Activated CD4-positive, alpha-beta T cell treated with anti-CD3 and anti-CD28 coated beads, Interleukin-2, amount 10 ng/mL, durations not matched to agents 7 days and 5 days (primary cell): ENCODE measurements around the gene PRDM8. TPM values are rescaled to one million over a fixed set of nuclear protein-coding genes. Genes with fewer than 3 reads are reported as not detected.

Experiments used
- CTCF ChIA-PET: fragments of 350-600 bp; sonication (Branson Sonifier 250); formaldehyde crosslinking; loops from one replicate; lab custom pipeline; 2021; ENCODE audit warnings: antibody characterized with exemption; lab: Charles Lee
- POLR2A ChIA-PET: fragments of 350-600 bp; sonication (Branson Sonifier 250); formaldehyde crosslinking; loops from one replicate; lab custom pipeline; 2021; ENCODE audit warnings: antibody characterized with exemption; lab: Charles Lee
- DNase-seq: peaks from one replicate; pipeline ENCODE4 v3.0.0-alpha.2; 2020
- H3K27ac Mint-ChIP-seq: one replicate; pipeline ENCODE4 v1.8.0; 2021; ENCODE audit warnings: mild to moderate bottlenecking, moderate library complexity, mixed read lengths
- H3K27me3 Mint-ChIP-seq: one replicate; pipeline ENCODE4 v1.8.0; 2021; ENCODE audit warnings: mixed read lengths
- H3K36me3 Mint-ChIP-seq: one replicate; pipeline ENCODE4 v1.8.0; 2021; ENCODE audit warnings: low read depth, mixed read lengths
- H3K4me1 Mint-ChIP-seq: one replicate; pipeline ENCODE4 v1.8.0; 2021; ENCODE audit warnings: mixed read lengths
- H3K4me3 Mint-ChIP-seq: one replicate; pipeline ENCODE4 v1.8.0; 2021; ENCODE audit warnings: mild to moderate bottlenecking, moderate library complexity, mixed read lengths
- H3K9me3 Mint-ChIP-seq: one replicate; pipeline ENCODE4 v1.8.0; 2021; ENCODE audit warnings: mixed read lengths
- total RNA-seq, 2 experiments: library from RNA; stranded (reverse); gene quantifications; one replicate each; pipeline ENCODE4 v1.2.3, GENCODE V29; 2021

The PRDM8 gene
- 1 to 10 TPM; 4.8 to 5.2 TPM for total RNA-seq

DNA sequence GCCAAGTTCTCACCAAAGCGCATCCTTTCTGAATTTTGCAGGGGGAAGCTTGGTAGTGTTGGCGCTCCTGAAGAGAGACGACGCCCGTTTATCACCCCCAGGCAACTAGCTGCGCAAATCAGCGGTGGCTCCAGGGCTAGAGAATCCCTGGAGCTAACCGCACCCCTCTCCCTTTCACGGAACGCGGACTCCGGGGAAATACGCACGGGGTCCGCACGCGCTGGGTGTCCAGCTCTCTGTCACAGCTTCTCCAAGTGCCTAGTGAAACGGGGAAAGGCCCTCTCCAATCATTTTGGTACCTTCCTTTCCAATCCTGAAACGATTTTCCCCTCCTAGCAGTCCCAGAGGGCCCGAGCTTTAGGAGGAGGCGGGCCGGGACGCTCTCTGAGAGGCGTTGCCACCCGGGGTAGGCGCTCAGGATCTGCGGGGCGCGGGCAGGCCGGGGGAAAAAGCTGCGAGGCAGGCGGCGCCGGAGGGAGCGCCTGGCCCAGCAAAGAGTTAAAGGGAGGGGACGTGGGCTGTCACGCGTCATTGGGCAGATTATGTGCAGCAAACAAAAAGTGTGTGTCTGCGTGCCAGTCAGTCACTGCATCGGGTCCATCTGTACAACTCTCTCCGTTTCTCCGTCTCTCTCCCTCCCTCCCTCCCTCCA lies at the start of gene PRDM8:
TSS of gene PRDM8 (plus strand) at position 582 of the 652 bp plus-strand sequence. CDS start 2,578 bp downstream, outside the sequence.
- H3K27me3 Mint-ChIP-seq = peaks cover 76% of the 10 kb centered on the region
- no peaks in the 10 kb centered on the region for H3K9me3 Mint-ChIP-seq
- POLR2A ChIA-PET = no interaction called here
- peaks cover 35% of the 10 kb centered on the region for H3K4me1 Mint-ChIP-seq
- peaks cover 41% of the 10 kb centered on the region for H3K36me3 Mint-ChIP-seq
- H3K27ac Mint-ChIP-seq = no peak within 1 kb of the TSS
- peak within 1 kb of the TSS; percentile 38 for H3K4me3 Mint-ChIP-seq
- CTCF ChIA-PET = interaction anchor here (0.9 to 1.4 kb wide), 3 partner anchors 14 to 125 kb away, joined by 3 to 4 read pairs (median 3); no protein-coding TSS in a partner anchor
- peak; percentile 19 for DNase-seq

DNA sequence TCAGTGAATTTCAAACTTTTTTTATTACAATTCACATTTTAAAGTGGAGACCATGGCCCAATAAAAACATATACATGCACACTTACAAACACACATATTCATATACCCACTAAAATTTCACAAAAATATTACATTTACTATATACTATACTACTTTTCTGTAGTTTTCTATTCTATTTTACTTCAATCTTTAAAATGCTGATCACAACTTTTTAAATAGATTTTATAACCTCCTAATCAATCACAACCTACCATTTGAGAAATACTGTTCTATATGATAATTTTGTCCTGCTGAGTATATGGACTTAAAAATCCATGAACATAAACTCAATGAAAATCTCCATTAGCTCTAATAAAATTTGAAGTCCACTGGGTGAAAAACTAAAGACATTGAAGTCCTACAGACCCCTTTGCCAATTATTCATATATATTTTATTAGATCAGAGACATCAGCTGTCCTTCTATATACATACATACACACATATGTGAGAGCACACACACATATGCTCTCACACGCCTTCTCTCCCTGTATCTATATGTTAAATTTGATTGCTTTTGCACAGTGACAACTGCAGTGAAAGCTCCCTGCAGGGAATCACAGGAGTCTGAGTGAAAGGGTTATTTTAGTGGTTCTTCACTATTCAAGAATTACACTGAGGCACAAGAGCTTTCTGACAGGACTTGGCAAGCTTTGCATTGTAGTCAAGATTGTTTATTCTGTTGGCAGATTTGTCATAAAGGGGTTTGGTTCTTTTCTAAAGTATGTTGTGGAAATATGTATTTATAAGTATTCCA lies 46.7 kb upstream of the PRDM8 start:
- H3K4me3 Mint-ChIP-seq = no peak overlapping the region
- ChIA-PET POLR2A (no interaction called here), CTCF (interaction anchor here (0.8 to 2.9 kb wide), 4 partner anchors 11 to 33 kb away, joined by 3 to 9 read pairs (median 6); no protein-coding TSS in a partner anchor)
- DNase-seq = no peak
- no peaks in the 10 kb centered on the region for H3K36me3 Mint-ChIP-seq
- no peak overlapping the region for H3K27ac Mint-ChIP-seq
- H3K27me3 Mint-ChIP-seq = peaks cover 1% of the 10 kb centered on the region
- no peaks in the 10 kb centered on the region for H3K9me3 Mint-ChIP-seq
- peaks cover 1% of the 10 kb centered on the region for H3K4me1 Mint-ChIP-seq

DNA sequence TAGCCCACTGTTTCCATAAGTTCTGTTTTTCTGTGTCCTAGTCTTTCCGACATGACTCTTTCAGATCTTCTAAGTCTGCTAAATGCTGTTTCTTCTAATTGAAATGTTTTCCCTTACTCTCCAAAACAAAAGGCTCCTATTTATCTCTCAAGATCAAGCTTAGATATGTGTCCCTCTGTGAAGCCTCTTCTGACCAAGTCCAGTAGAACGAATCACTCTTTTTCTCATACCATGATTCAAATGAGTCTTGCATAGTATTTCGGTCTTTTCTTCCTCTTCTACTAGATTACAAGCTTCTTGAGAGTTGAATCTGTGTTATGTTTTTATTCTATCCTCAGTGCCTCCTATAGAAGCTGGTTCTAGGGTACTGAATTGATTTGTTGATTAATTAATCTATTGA lies 45.3 kb upstream of the PRDM8 start:
- H3K36me3 Mint-ChIP-seq = no peaks in the 10 kb centered on the region
- DNase-seq = no peak
- peaks cover under 1% of the 10 kb centered on the region for H3K9me3 Mint-ChIP-seq
- H3K27me3 Mint-ChIP-seq = peaks cover 1% of the 10 kb centered on the region
- POLR2A ChIA-PET = no interaction called here
- H3K27ac Mint-ChIP-seq = no peak overlapping the region
- no peak overlapping the region for H3K4me3 Mint-ChIP-seq
- peaks cover 1% of the 10 kb centered on the region for H3K4me1 Mint-ChIP-seq
- CTCF ChIA-PET = interaction anchor here (0.9 to 2.9 kb wide), 7 partner anchors 10 to 33 kb away, joined by 3 to 9 read pairs (median 3); no protein-coding TSS in a partner anchor

DNA sequence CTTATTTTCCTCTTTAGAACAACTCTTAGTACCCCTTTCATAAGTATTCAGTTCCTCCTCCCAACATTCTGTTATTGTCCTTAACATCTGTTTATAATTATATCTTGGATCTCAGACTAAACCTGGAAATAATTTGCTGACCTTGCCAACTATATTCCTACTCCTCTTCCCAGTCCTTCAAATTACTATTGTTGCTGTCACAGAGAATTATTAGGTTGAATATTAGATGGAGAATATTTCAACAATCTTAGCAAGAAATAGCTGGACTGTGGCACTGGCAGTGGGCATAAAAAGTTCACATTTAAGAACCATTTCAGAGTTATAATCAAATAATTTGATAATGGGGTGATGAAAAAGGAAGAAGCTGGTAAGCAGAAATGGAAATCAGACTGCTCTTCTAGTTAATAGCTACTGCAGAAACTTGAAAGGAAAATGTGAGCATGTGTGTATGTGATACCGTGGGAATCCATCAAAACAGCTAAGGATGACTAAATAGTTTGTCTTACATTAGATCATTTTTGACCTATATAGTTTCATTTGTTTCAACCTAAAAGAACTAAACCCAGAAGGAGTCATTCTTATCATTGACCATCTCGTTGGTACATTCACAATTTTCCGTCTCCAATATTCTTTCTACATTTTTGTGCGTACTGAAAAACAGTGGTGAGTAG lies 43.3 kb upstream of the PRDM8 start:
- Mint-ChIP-seq H3K4me3 (no peak overlapping the region), H3K36me3 (peaks cover 3% of the 10 kb centered on the region), H3K4me1 (peaks cover 1% of the 10 kb centered on the region), H3K27ac (no peak overlapping the region), H3K9me3 (peaks cover 14% of the 10 kb centered on the region), H3K27me3 (peaks cover 1% of the 10 kb centered on the region)
- ChIA-PET POLR2A (no interaction called here), CTCF (interaction anchor here (0.7 to 2.1 kb wide), 8 partner anchors 10 to 70 kb away, joined by 3 to 13 read pairs (median 3); no protein-coding TSS in a partner anchor)
- DNase-seq = no peak

DNA sequence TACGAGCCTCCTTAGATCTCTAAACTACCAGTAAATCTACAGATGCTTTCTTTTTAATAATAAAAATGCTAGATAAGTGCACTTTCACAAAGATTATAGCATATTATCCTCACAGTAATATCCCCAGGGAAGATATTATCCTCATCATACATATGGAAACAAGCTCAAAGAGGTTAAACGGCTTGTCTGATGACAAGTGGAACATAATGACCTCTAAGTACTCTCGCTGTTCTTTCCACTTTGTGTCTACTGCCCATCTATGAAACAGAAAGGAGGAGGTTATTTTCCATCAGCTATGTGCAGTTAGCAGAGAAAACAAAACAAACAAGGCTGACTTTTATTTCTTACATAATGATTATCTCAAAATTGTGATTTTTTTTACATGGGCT lies 42.8 kb upstream of the PRDM8 start:
- Mint-ChIP-seq H3K27ac (no peak overlapping the region), H3K4me1 (peaks cover 1% of the 10 kb centered on the region), H3K9me3 (peaks cover 15% of the 10 kb centered on the region), H3K36me3 (peaks cover 3% of the 10 kb centered on the region), H3K4me3 (no peak overlapping the region), H3K27me3 (peaks cover under 1% of the 10 kb centered on the region)
- CTCF ChIA-PET = interaction anchor here (0.9 to 2.4 kb wide), 8 partner anchors 8 to 29 kb away, joined by 3 to 13 read pairs (median 4); no protein-coding TSS in a partner anchor
- DNase-seq = no peak
- POLR2A ChIA-PET = no interaction called here

DNA sequence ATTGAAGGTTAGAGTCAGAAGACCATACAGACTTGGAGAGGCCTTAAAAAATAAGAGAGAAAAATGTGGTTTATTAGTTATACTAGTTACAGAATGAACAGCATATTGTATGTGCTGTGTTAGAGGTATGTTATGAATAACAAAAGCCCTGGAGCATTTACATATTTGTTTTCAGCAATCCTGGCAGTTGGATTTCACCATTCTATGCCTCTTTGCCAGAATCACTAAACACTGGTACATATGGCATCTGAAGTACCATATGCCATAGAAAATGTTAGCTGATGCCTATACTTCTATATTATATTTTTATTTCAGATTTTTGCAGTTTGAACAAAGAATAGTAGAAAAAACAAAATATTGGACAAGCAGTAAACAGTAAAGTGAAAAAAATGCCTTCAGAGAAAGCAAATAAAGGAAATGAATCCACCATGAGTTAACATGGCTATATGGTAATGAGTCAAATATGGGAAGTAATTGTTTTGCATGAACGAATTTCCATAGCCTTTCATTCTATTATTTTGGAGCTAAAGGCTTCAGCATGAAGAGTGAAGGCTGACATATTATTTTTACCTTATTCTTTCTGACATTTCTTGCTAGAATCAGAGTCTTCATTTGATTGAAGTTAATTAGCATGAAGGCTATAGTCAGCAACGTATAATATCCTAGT lies 41.9 kb upstream of the PRDM8 start:
- Mint-ChIP-seq H3K27me3 (no peaks in the 10 kb centered on the region), H3K4me1 (peaks cover 1% of the 10 kb centered on the region), H3K27ac (no peak overlapping the region), H3K9me3 (peaks cover 15% of the 10 kb centered on the region), H3K36me3 (peaks cover 3% of the 10 kb centered on the region), H3K4me3 (no peak overlapping the region)
- ChIA-PET POLR2A (no interaction called here), CTCF (interaction anchor here (1.1 to 2.4 kb wide), 8 partner anchors 9 to 29 kb away, joined by 3 to 13 read pairs (median 8); no protein-coding TSS in a partner anchor)
- no peak for DNase-seq

DNA sequence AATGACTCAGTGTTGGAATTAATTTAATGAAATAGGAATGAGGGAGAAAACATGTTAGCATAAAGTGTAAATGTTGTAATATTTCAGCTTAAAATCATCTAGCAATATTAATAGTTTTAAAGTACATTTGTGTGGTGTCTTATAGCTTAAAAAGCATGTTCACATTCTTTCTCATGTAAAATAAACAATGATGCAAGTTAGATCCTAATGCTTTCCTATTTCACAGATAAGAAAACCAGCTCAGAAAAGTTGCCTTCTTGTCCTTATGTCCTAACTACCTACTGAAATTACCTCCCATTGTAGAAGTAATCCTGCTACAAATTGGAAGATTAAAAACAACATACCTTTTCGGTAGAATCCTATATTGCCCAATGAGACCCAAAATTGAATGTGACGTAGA lies 40.9 kb upstream of the PRDM8 start:
- Mint-ChIP-seq H3K27ac (no peak overlapping the region), H3K9me3 (peaks cover 17% of the 10 kb centered on the region), H3K36me3 (peaks cover 3% of the 10 kb centered on the region), H3K4me1 (peaks cover 1% of the 10 kb centered on the region), H3K4me3 (no peak overlapping the region), H3K27me3 (no peaks in the 10 kb centered on the region)
- no peak for DNase-seq
- CTCF ChIA-PET = interaction anchor here (1.9 to 2.4 kb wide), 3 partner anchors 10 to 27 kb away, joined by 8 to 12 read pairs (median 10); no protein-coding TSS in a partner anchor
- POLR2A ChIA-PET = interaction anchor here (0.5 kb wide), 1 partner anchor 17 kb away, joined by 4 read pairs; no protein-coding TSS in a partner anchor

DNA sequence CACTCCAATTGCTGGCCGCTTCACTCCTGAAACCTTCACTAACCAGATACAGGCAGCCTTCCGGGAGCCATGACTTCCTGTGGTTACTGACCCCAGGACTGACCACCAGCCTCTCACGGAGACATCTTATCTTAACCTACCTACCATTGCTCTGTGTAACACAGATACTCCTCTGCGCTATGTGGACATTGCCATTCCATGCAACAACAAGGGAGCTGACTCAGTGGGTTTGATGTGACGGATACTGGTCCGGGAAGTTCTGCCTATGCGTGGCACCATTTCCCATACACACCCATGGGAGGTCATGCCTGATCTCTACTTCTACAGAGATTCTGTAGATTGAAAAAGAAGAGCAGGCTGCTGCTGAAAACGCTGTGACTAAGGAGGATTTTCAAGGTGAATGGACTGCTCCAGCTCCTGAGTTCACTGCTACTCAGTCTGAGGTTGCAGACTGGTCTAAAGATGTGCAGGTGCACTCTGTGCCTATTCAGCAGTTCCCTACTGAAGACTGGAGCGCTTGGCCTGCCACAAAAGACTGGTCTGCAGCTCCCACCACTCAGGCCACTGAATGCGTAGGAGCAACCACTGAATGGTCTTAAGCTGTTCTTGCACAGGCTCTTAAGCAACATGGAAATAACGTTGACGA lies 35.8 kb upstream of the PRDM8 start:
- H3K4me3 Mint-ChIP-seq = no peak overlapping the region
- ChIA-PET POLR2A (no interaction called here), CTCF (interaction anchor here (1.2 to 1.5 kb wide), 3 partner anchors 10 to 21 kb away, joined by 4 to 5 read pairs (median 5); no protein-coding TSS in a partner anchor)
- no peak for DNase-seq
- peaks cover 3% of the 10 kb centered on the region for H3K4me1 Mint-ChIP-seq
- peaks cover 17% of the 10 kb centered on the region for H3K9me3 Mint-ChIP-seq
- peaks cover 7% of the 10 kb centered on the region for H3K27me3 Mint-ChIP-seq
- no peak overlapping the region for H3K27ac Mint-ChIP-seq
- peaks cover 4% of the 10 kb centered on the region for H3K36me3 Mint-ChIP-seq

DNA sequence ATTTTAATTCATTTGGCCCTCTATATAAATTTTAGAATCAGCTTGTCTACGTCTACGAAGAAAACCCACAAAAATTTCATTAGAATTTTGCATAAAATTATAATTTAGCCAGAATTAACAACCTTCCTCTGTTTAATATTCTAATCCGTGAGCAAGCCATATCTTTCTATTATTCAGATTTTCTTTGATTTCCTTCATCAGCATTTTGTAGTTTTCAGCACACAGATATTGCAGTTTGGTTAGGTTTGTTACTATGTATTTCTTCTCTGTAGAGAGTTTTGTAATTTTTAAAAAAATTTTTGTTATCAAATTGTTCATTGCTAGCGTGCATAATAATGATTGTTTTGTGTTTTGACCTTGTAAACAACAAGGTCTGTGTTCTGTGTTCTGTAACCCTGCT lies 34.9 kb upstream of the PRDM8 start:
- peaks cover 3% of the 10 kb centered on the region for H3K4me1 Mint-ChIP-seq
- DNase-seq = no peak
- H3K9me3 Mint-ChIP-seq = peaks cover 12% of the 10 kb centered on the region
- H3K27me3 Mint-ChIP-seq = peaks cover 11% of the 10 kb centered on the region
- no peak overlapping the region for H3K4me3 Mint-ChIP-seq
- ChIA-PET POLR2A (no interaction called here), CTCF (no interaction called here)
- peaks cover 4% of the 10 kb centered on the region for H3K36me3 Mint-ChIP-seq
- no peak overlapping the region for H3K27ac Mint-ChIP-seq

DNA sequence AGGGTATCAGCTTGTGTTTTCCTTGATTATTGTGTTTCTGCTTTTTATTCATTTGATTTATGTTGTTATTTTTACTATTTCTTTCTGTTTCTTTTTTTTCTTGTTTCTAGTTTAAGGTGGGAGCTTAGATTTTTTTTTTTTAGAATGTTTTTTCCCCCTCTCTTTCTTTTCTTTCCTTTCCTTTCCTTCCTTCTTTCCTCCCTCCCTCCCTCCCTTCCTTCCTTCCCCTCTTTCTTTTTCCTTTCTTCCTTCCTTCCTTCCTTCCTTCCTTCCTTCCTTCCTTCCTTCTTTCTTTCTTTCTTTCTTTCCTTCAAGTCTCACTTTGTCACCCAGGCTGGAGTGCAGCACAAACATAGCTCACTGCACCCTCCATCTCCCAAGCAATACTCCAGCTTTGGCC lies 31.4 kb upstream of the PRDM8 start:
- H3K36me3 Mint-ChIP-seq = peaks cover 13% of the 10 kb centered on the region
- peaks cover 12% of the 10 kb centered on the region for H3K4me1 Mint-ChIP-seq
- CTCF ChIA-PET = interaction anchor here (0.9 kb wide), 1 partner anchor 14 kb away, joined by 3 read pairs; no protein-coding TSS in a partner anchor
- H3K27me3 Mint-ChIP-seq = peaks cover 13% of the 10 kb centered on the region
- no peak overlapping the region for H3K4me3 Mint-ChIP-seq
- no peak for DNase-seq
- POLR2A ChIA-PET = interaction anchor here (0.6 kb wide), 1 partner anchor 53 kb away, joined by 6 read pairs; no protein-coding TSS in a partner anchor
- H3K9me3 Mint-ChIP-seq = peaks cover 11% of the 10 kb centered on the region
- H3K27ac Mint-ChIP-seq = peak overlapping the region; percentile 68

DNA sequence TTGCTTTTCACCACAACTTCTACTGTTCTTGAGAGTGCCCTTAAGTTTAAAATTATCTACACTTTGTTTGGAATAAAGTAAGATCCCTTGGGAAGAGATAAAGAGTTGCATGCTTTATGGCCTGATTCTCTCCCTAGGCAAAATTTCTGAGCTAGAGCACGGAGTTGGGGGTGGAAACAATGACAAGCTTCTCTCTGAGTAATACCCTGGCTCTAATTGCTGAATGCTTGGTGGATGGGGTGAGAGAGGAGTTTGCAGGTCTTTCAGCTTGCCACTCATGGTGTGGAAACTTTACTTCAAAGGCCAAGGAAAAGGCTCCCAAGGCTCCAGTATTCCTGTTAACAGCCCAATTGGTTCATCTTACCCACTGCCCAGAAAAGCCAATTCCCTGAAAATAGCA lies 26.1 kb upstream of the PRDM8 start:
- peak overlapping the region; percentile 60 for H3K4me3 Mint-ChIP-seq
- peak overlapping the region; percentile 92 for H3K27ac Mint-ChIP-seq
- DNase-seq = no peak
- H3K27me3 Mint-ChIP-seq = peaks cover 6% of the 10 kb centered on the region
- H3K36me3 Mint-ChIP-seq = peaks cover 29% of the 10 kb centered on the region
- peaks cover 57% of the 10 kb centered on the region for H3K4me1 Mint-ChIP-seq
- POLR2A ChIA-PET = interaction anchor here (0.6 to 0.8 kb wide), 3 partner anchors 11 to 32 kb away, joined by 3 read pairs; no protein-coding TSS in a partner anchor
- CTCF ChIA-PET = interaction anchor here (0.8 to 6.1 kb wide), 10 partner anchors 9 to 136 kb away, joined by 3 to 72 read pairs (median 8); partner anchors contain the start of gene ANTXR2
- H3K9me3 Mint-ChIP-seq = peaks cover 14% of the 10 kb centered on the region
